CD4-positive, alpha-beta memory T cell (primary cell): ENCODE measurements around the gene LITAF. TPM values are rescaled to one million over a fixed set of nuclear protein-coding genes. Genes with fewer than 3 reads are reported as not detected.
"Not testable (repeated sequence)": the region's sequence is repeated elsewhere in the genome, so short reads cannot be mapped to it uniquely, and the experiment has no call there.

Experiments
- CTCF ChIA-PET: fragments of 350-600 bp; sonication (Branson Sonifier 250); formaldehyde crosslinking; loops from one replicate; lab custom pipeline; 2021; ENCODE audit warnings: inconsistent platforms; ENCODE audit not compliant: partially characterized antibody; lab: Charles Lee
- POLR2A ChIA-PET: fragments of 350-600 bp; sonication (Branson Sonifier 250); formaldehyde crosslinking; loops from one replicate; lab custom pipeline; 2021; ENCODE audit not compliant: partially characterized antibody; lab: Charles Lee
- DNase-seq, 5 donors: peaks; one replicate each; pipeline versions ENCODE4 v3.0.0 to v3.0.0-alpha.2; 2020 to 2022; ENCODE audit warnings: mixed read lengths in 1 of 5
- H3K27ac ChIP-seq: one replicate; pipeline ENCODE4 v1.7.0; 2013; ENCODE audit warnings: low read depth, low read length
- H3K27me3 ChIP-seq: 2 replicates; pipeline ENCODE4 v1.7.0; 2013; ENCODE audit warnings: mild to moderate bottlenecking, low read length, moderate library complexity; ENCODE audit not compliant: insufficient read depth
- H3K36me3 ChIP-seq: 2 replicates; pipeline ENCODE4 v1.7.0; 2013; ENCODE audit warnings: mild to moderate bottlenecking, low read length, moderate library complexity; ENCODE audit not compliant: insufficient read depth
- H3K4me1 ChIP-seq: 2 replicates; pipeline ENCODE4 v1.7.0; 2013; ENCODE audit warnings: mild to moderate bottlenecking, low read length, moderate library complexity; ENCODE audit not compliant: insufficient read depth
- H3K4me3 ChIP-seq, 2 donors: one replicate each; pipeline ENCODE4 v1.7.0; 2013; ENCODE audit warnings: low read length in 2 of 2, mild to moderate bottlenecking in 1 of 2
- H3K9me3 ChIP-seq, 2 donors: one replicate each; pipeline ENCODE4 v1.7.0; 2013; ENCODE audit warnings: low read length in 2 of 2, control low read depth in 1 of 2; ENCODE audit not compliant: control insufficient read depth in 1 of 2
- H3K27ac Mint-ChIP-seq, 7 donors: one replicate each; pipeline ENCODE4 v1.8.0; 2020 to 2021; ENCODE audit warnings: mixed read lengths in 7 of 7, mild to moderate bottlenecking in 6 of 7, inconsistent platforms in 3 of 7, moderate library complexity in 3 of 7
- H3K27me3 Mint-ChIP-seq, 2 donors: one replicate each; pipeline ENCODE4 v1.8.0; 2020 to 2021; ENCODE audit warnings: mixed read lengths in 2 of 2
- H3K36me3 Mint-ChIP-seq, 2 donors: one replicate each; pipeline ENCODE4 v1.8.0; 2020 to 2021; ENCODE audit warnings: mixed read lengths in 2 of 2, inconsistent platforms in 1 of 2, mild to moderate bottlenecking in 1 of 2
- H3K4me1 Mint-ChIP-seq, 4 donors: one replicate each; pipeline ENCODE4 v1.8.0; 2020 to 2021; ENCODE audit warnings: mixed read lengths in 4 of 4, mild to moderate bottlenecking in 1 of 4
- H3K4me3 Mint-ChIP-seq, 8 donors: one replicate each; pipeline ENCODE4 v1.8.0; 2020 to 2021; ENCODE audit warnings: mixed read lengths in 8 of 8, mild to moderate bottlenecking in 7 of 8, moderate library complexity in 6 of 8, inconsistent platforms in 3 of 8
- H3K9me3 Mint-ChIP-seq, 8 donors: one replicate each; pipeline ENCODE4 v1.8.0; 2020 to 2021; ENCODE audit warnings: mixed read lengths in 8 of 8, mild to moderate bottlenecking in 5 of 8, inconsistent platforms in 3 of 8, moderate library complexity in 1 of 8
- intact Hi-C: fragments of 100-400 bp; cut with micrococcal nuclease; formaldehyde crosslinking; loops from one replicate; pipeline ENCODE4 v1.15.1; 2023
- polyA plus RNA-seq, 2 donors: library from polyadenylated mRNA; unstranded; fragments of 300-500 nt; fragmentation: Illumina TruSeq; gene quantifications; one replicate each; pipeline ENCODE4 v1.2.3, GENCODE V29; 2021
- total RNA-seq, 2 experiments: library from RNA; stranded (reverse); gene quantifications; one replicate each; pipeline ENCODE4 v1.2.3, GENCODE V29; 2021

Gene LITAF
- total and polyA plus RNA-seq, 4 experiments from 2014 or later, result 155 to 496 (median 250) TPM

GRCh38 chr16:11583889-11584565 is 2.7 kb downstream of the LITAF start:
- H3K36me3 Mint-ChIP-seq, result peaks cover 0 to 44% of the 10 kb centered on the region in 2 donors
- DNase-seq, result no peak

GRCh38 chr16:11583166-11583565 is 3.6 kb downstream of the LITAF start:
- Histone ChIP-seq H3K27me3 (no peaks in the 10 kb centered on the region), H3K36me3 (no peaks in the 10 kb centered on the region), H3K27ac (no peak overlapping the region), H3K4me1 (peaks cover 79% of the 10 kb centered on the region), H3K9me3 (no peaks in the 10 kb centered on the region), H3K4me3 (peak overlapping the region in 1 of 2 donors; percentile 78)
- H3K27ac Mint-ChIP-seq, result peak overlapping the region in 6 of 7 donors; percentile 42 to 83 (median 56)
- CTCF ChIA-PET, result interaction anchor here (0.7 to 3.9 kb wide), 13 partner anchors 9 to 176 kb away, joined by 3 to 30 read pairs (median 5); no protein-coding TSS in a partner anchor
- no peak for DNase-seq
- H3K9me3 Mint-ChIP-seq, result peaks cover 0 to 1% (median 0%) of the 10 kb centered on the region in 8 donors
- intact Hi-C loops, result no loop called here
- H3K27me3 Mint-ChIP-seq, result no peaks in the 10 kb centered on the region
- POLR2A ChIA-PET, result interaction anchor here (0.8 to 9.2 kb wide), 7 partner anchors 10 to 159 kb away, joined by 3 to 175 read pairs (median 7); partner anchors contain the start of gene TXNDC11
- peak overlapping the region in 7 of 8 donors; percentile 37 to 82 (median 69) for H3K4me3 Mint-ChIP-seq
- peaks cover 44 to 79% (median 63%) of the 10 kb centered on the region in 4 donors for H3K4me1 Mint-ChIP-seq
- H3K36me3 Mint-ChIP-seq, result peaks cover 4 to 47% of the 10 kb centered on the region in 2 donors

More at GRCh38 chr16:11583889-11584565, 2.7 kb downstream of the LITAF start:
- intact Hi-C loops, result loop anchor here (1.0 to 2.0 kb wide), 4 partner anchors 9 to 57 kb away; no protein-coding TSS in a partner anchor
- no peaks in the 10 kb centered on the region for H3K36me3 ChIP-seq
- H3K4me3 Mint-ChIP-seq, result peak overlapping the region; percentile 89 to 97 (median 96)
- H3K27ac ChIP-seq, result peak overlapping the region; percentile 73
- H3K9me3 Mint-ChIP-seq, result peaks cover 0 to 1% (median 0%) of the 10 kb centered on the region in 8 donors
- peaks cover 44 to 77% (median 62%) of the 10 kb centered on the region in 4 donors for H3K4me1 Mint-ChIP-seq
- H3K9me3 ChIP-seq, result no peaks in the 10 kb centered on the region
- no peaks in the 10 kb centered on the region for H3K27me3 Mint-ChIP-seq
- ChIA-PET CTCF (interaction anchor here (0.7 to 3.9 kb wide), 12 partner anchors 9 to 177 kb away, joined by 3 to 30 read pairs (median 4); no protein-coding TSS in a partner anchor), POLR2A (interaction anchor here (1.0 to 9.2 kb wide), 8 partner anchors 8 to 158 kb away, joined by 3 to 175 read pairs (median 8); partner anchors contain the start of gene TXNDC11)
- H3K4me1 ChIP-seq, result peaks cover 71% of the 10 kb centered on the region
- peak overlapping the region; percentile 83 to 98 (median 93) for H3K27ac Mint-ChIP-seq
- no peaks in the 10 kb centered on the region for H3K27me3 ChIP-seq
- H3K4me3 ChIP-seq, result peak overlapping the region; percentile 78 to 82

GRCh38 chr16:11582157-11582814 is 4.4 kb downstream of the LITAF start:
- Mint-ChIP-seq H3K4me3 (peak overlapping the region; percentile 37 to 82 (median 66)), H3K4me1 (peaks cover 43 to 82% (median 66%) of the 10 kb centered on the region in 4 donors), H3K27ac (peak overlapping the region; percentile 55 to 89 (median 81)), H3K36me3 (peaks cover 6 to 48% of the 10 kb centered on the region in 2 donors), H3K9me3 (peaks cover 0 to 1% (median 0%) of the 10 kb centered on the region in 8 donors), H3K27me3 (no peaks in the 10 kb centered on the region)
- Histone ChIP-seq H3K36me3 (no peaks in the 10 kb centered on the region), H3K4me3 (no peak overlapping the region), H3K27me3 (no peaks in the 10 kb centered on the region), H3K9me3 (no peaks in the 10 kb centered on the region), H3K4me1 (peaks cover 81% of the 10 kb centered on the region), H3K27ac (no peak overlapping the region)
- intact Hi-C loops, result no loop called here
- no peak for DNase-seq
- ChIA-PET POLR2A (interaction anchor here (0.8 to 9.2 kb wide), 5 partner anchors 12 to 160 kb away, joined by 3 to 175 read pairs (median 11); partner anchors contain the start of gene TXNDC11), CTCF (interaction anchor here (0.7 to 3.9 kb wide), 11 partner anchors 12 to 107 kb away, joined by 3 to 30 read pairs (median 4); no protein-coding TSS in a partner anchor)

GRCh38 chr16:11581678-11582077 is 5.0 kb downstream of the LITAF start:
- no peaks in the 10 kb centered on the region for H3K27me3 ChIP-seq
- H3K4me1 ChIP-seq, result peaks cover 85% of the 10 kb centered on the region
- no peak overlapping the region for H3K27ac ChIP-seq
- H3K9me3 ChIP-seq, result no peaks in the 10 kb centered on the region
- H3K36me3 ChIP-seq, result no peaks in the 10 kb centered on the region
- DNase-seq, result no peak
- H3K36me3 Mint-ChIP-seq, result peaks cover 6 to 49% of the 10 kb centered on the region in 2 donors
- peak overlapping the region; percentile 30 to 89 (median 62) for H3K27ac Mint-ChIP-seq
- H3K9me3 Mint-ChIP-seq, result peaks cover 0 to 1% (median 0%) of the 10 kb centered on the region in 8 donors
- intact Hi-C loops, result no loop called here
- POLR2A ChIA-PET, result interaction anchor here (0.6 to 9.2 kb wide), 4 partner anchors 22 to 50 kb away, joined by 3 to 175 read pairs (median 69); no protein-coding TSS in a partner anchor
- CTCF ChIA-PET, result interaction anchor here (0.8 to 3.9 kb wide), 7 partner anchors 13 to 107 kb away, joined by 3 to 30 read pairs (median 4); no protein-coding TSS in a partner anchor
- no peaks in the 10 kb centered on the region for H3K27me3 Mint-ChIP-seq
- no peak overlapping the region for H3K4me3 ChIP-seq
- peak overlapping the region; percentile 33 to 82 (median 64) for H3K4me3 Mint-ChIP-seq
- peaks cover 46 to 85% (median 70%) of the 10 kb centered on the region in 4 donors for H3K4me1 Mint-ChIP-seq

- peak overlapping the region in 4 of 8 donors; percentile 25 to 82 (median 46) for H3K4me3 Mint-ChIP-seq
- POLR2A ChIA-PET, result interaction anchor here (9.2 kb wide), 1 partner anchor 22 kb away, joined by 134 read pairs; no protein-coding TSS in a partner anchor
- peaks cover 3% of the 10 kb centered on the region for H3K36me3 ChIP-seq
- peaks cover 93% of the 10 kb centered on the region for H3K4me1 ChIP-seq
- H3K9me3 Mint-ChIP-seq, result no peaks in the 10 kb centered on the region
- H3K27ac Mint-ChIP-seq, result peak overlapping the region in 5 of 7 donors; percentile 29 to 82 (median 62)
- no peak for DNase-seq
- H3K4me1 Mint-ChIP-seq, result peaks cover 51 to 88% (median 74%) of the 10 kb centered on the region in 4 donors
- CTCF ChIA-PET, result interaction anchor here (1.3 to 2.6 kb wide), 3 partner anchors 12 to 49 kb away, joined by 3 to 20 read pairs (median 3); no protein-coding TSS in a partner anchor
- intact Hi-C loops, result no loop called here
- H3K27me3 Mint-ChIP-seq, result no peaks in the 10 kb centered on the region
- no peaks in the 10 kb centered on the region for H3K9me3 ChIP-seq
- H3K27ac ChIP-seq, result no peak overlapping the region
- H3K36me3 Mint-ChIP-seq, result peaks cover 7 to 45% of the 10 kb centered on the region in 2 donors
- H3K27me3 ChIP-seq, result no peaks in the 10 kb centered on the region
- no peak overlapping the region for H3K4me3 ChIP-seq
Observed at GRCh38 chr16:11580451-11581086, 6.2 kb downstream of the LITAF start.

- Mint-ChIP-seq H3K27ac (peak overlapping the region in 5 of 7 donors; percentile 25 to 90 (median 44)), H3K4me1 (peaks cover 52 to 86% (median 67%) of the 10 kb centered on the region in 4 donors), H3K36me3 (peaks cover 15 to 43% of the 10 kb centered on the region in 2 donors), H3K4me3 (peak overlapping the region in 5 of 8 donors; percentile 26 to 62 (median 46))
- ChIA-PET CTCF (interaction anchor here (1.1 to 1.5 kb wide), 3 partner anchors 22 to 47 kb away, joined by 3 to 5 read pairs (median 4); no protein-coding TSS in a partner anchor), POLR2A (interaction anchor here (1.0 to 3.1 kb wide), 4 partner anchors 9 to 45 kb away, joined by 3 to 18 read pairs (median 6); partner anchors contain the start of gene LITAF)
- H3K27ac ChIP-seq, H3K9me3 Mint-ChIP-seq, H3K36me3 ChIP-seq, H3K27me3 ChIP-seq, intact Hi-C loops, DNase-seq, H3K4me3 ChIP-seq, H3K27me3 Mint-ChIP-seq, H3K9me3 ChIP-seq: not testable (repeated sequence)
- H3K4me1 ChIP-seq, result peaks cover 90% of the 10 kb centered on the region
Observed at GRCh38 chr16:11577290-11577660, 9.4 kb downstream of the LITAF start.
